Activated CD4-positive, alpha-beta T cell treated with anti-CD3 and anti-CD28 coated beads for 36 hours (primary cell): Measurements from ENCODE around the gene METRN. TPM values are rescaled to one million over a fixed set of nuclear protein-coding genes. Genes with fewer than 3 reads are reported as not detected.

Experiments
- ATAC-seq: fragments of 200-7000 bp; cut with Tn5 transposase; one replicate; pipeline ENCODE4 v1.10.0; 2021; ENCODE audit warnings: mild to moderate bottlenecking, moderate library complexity
- CTCF ChIA-PET: fragments of 350-600 bp; sonication (Branson Sonifier 250); formaldehyde crosslinking; loops from one replicate; lab custom pipeline; 2021; ENCODE audit warnings: antibody characterized with exemption; lab: Charles Lee
- POLR2A ChIA-PET: fragments of 350-600 bp; sonication (Branson Sonifier 250); formaldehyde crosslinking; loops from one replicate; lab custom pipeline; 2021; ENCODE audit warnings: antibody characterized with exemption, inconsistent platforms; lab: Charles Lee
- DNase-seq: peaks from one replicate; pipeline ENCODE4 v3.0.0-alpha.2; 2020
- H3K27ac Mint-ChIP-seq: one replicate; pipeline ENCODE4 v1.8.0; 2021; ENCODE audit warnings: mixed read lengths
- H3K27me3 Mint-ChIP-seq: one replicate; pipeline ENCODE4 v1.8.0; 2021; ENCODE audit warnings: mixed read lengths
- H3K36me3 Mint-ChIP-seq: one replicate; pipeline ENCODE4 v1.8.0; 2021; ENCODE audit warnings: low read depth, mixed read lengths
- H3K4me1 Mint-ChIP-seq: one replicate; pipeline ENCODE4 v1.8.0; 2021; ENCODE audit warnings: mixed read lengths
- H3K4me3 Mint-ChIP-seq: one replicate; pipeline ENCODE4 v1.8.0; 2021; ENCODE audit warnings: mild to moderate bottlenecking, moderate library complexity, mixed read lengths
- H3K9me3 Mint-ChIP-seq: one replicate; pipeline ENCODE4 v1.8.0; 2021; ENCODE audit warnings: low read depth, mixed read lengths
- intact Hi-C, 2 experiments: fragments of 100-400 bp; cut with DNase I in 1 of 2; cut with micrococcal nuclease in 1 of 2; formaldehyde crosslinking; loops; one replicate each; pipeline versions ENCODE4 v1.14.2 to v1.15.1; 2022 to 2024; cut with DNase I, micrococcal nuclease
- total RNA-seq, 2 experiments: library from RNA; stranded (reverse); gene quantifications; one replicate each; pipeline ENCODE4 v1.2.3, GENCODE V29; 2021

METRN gene
- total RNA-seq, 2 experiments from 2014 or later: 11.1 to 13.3 TPM

DNA sequence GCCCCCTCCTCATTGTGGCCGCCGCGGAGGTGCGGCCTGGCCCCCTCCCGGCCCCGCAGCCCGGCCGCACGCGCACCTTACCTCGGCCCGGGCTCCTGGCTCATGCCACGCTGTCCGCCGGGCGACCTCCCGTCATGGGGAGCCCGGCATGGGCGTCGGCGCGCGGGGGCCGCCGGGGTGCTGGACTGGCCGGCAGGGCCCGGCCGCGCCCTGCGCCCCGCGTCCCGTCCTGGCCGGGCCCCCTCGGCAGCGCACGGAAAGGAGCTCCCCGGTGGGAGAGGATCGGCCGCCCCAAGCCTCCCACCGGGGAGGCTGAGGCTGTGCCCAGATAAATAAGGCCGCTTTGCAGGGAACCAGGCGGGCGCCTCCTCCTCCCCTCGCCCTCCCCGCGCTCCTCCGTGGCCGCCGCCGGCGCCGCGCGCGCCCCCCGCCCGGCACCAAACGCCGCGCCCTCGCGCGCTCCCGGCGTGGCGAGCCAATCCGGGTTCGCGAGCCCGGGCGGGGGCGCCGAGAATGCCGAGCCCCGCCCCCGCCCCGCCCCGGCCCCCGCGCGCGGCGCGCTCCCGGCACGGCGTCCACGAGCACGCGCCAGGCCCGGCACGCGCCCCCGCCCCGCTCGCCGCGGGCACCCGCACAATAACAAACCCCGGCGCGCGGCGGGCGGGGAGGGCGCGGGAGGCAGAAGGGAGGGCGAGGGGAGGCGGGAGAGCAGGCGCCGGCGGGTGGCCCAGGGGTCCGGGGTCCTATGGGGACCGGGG, 9.3 kb upstream of the METRN start, which contains the start of gene FBXL16:
Gene FBXL16, minus strand, starts transcription at position 371 of the 758 bp plus-strand sequence. CDS start 8,396 bp downstream, outside the sequence.
- Mint-ChIP-seq H3K27ac (no peak within 1 kb of the TSS), H3K9me3 (no peaks in the 10 kb centered on the region), H3K4me3 (no peak within 1 kb of the TSS), H3K36me3 (no peaks in the 10 kb centered on the region), H3K27me3 (peaks cover 47% of the 10 kb centered on the region), H3K4me1 (no peaks in the 10 kb centered on the region)
- CTCF ChIA-PET: no interaction called here
- ATAC-seq (no peak), DNase-seq (peak; percentile 35)
- POLR2A ChIA-PET: no interaction called here
- intact Hi-C loops: no loop called here

DNA sequence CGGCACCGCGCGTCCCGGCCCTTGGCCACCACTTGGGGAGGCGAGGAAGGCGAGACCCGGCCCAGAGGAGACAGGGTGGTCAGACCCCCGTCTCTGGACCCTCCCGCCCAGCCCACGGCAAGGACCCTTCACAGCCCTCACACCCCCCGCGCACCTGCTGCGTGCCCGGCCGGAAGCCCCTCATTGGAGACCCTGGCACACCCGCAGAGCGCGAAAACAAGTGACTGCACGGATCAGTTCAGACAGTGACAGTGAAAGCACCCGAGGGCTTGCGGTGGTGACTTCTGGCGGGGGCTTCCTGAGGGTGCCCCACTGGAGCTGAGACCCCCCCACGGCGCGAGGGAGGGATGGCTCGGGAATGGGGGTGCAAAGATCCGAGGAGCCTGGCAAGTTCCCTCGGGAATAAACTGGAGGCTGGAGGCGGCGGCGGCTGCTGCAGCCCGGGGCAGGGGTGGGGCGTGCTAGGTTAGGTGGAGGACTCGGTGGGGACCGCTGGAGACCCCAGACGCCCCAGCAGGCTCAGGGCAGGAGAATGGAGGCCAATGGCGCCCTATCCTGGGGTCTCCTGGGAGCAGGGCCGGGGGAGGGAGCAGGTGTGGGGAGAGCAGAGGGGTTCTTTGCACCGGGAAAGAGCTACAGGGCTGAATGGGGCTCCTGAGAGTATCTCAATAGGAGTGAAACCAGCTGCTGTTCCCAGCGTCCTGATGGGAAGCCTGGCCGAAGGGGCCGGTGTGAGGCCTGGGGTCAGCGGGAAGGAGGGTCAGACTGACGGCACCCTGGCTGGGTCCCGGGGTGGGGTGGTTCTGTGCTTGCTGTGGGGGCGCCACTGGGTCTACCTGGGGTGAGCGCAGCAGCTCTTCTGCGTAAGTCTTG, 8.5 kb upstream of the METRN start:
- no peaks in the 10 kb centered on the region for H3K9me3 Mint-ChIP-seq
- intact Hi-C loops: no loop called here
- ChIA-PET CTCF (interaction anchor here (0.7 to 1.3 kb wide), 5 partner anchors 13 to 366 kb away, joined by 3 to 5 read pairs (median 3); partner anchors contain the start of gene CHTF18), POLR2A (no interaction called here)
- H3K27ac Mint-ChIP-seq: no peak overlapping the region
- H3K4me1 Mint-ChIP-seq: no peaks in the 10 kb centered on the region
- DNase-seq: no peak
- H3K27me3 Mint-ChIP-seq: peaks cover 47% of the 10 kb centered on the region
- no peak overlapping the region for H3K4me3 Mint-ChIP-seq
- no peak for ATAC-seq
- H3K36me3 Mint-ChIP-seq: no peaks in the 10 kb centered on the region

GRCh38 chr16:707062-707538, 7.8 kb upstream of the METRN start:
- DNase-seq (no peak), ATAC-seq (no peak)
- intact Hi-C loops: no loop called here
- Mint-ChIP-seq H3K27me3 (peaks cover 43% of the 10 kb centered on the region), H3K9me3 (no peaks in the 10 kb centered on the region), H3K27ac (no peak overlapping the region), H3K4me3 (no peak overlapping the region), H3K4me1 (no peaks in the 10 kb centered on the region), H3K36me3 (no peaks in the 10 kb centered on the region)
- ChIA-PET CTCF (interaction anchor here (0.7 to 1.3 kb wide), 4 partner anchors 13 to 367 kb away, joined by 3 to 5 read pairs (median 3); partner anchors contain the start of gene CHTF18), POLR2A (interaction anchor here (0.7 kb wide), 1 partner anchor 12 kb away, joined by 3 read pairs; no protein-coding TSS in a partner anchor)

DNA sequence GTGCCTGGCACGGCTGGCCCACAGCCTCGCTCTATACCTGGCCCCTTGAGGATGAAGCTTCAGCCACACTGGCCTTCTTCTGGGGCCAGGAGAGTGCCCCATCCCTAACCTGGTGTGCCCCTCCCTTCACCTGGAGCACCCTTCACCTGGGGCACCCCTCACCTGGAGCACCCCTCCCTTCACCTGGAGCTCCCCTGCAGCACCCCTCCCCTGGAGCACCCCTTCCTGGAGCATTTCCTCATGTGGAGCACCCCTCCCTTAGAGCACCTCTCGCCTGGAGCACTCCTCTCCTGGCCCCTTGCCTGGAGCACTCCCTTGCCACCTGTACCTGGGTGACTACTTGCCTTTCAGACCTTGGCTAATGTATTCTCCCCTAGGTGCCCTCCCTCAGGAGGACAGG, 6.9 kb upstream of the METRN start:
- POLR2A ChIA-PET: no interaction called here
- Mint-ChIP-seq H3K4me3 (no peak overlapping the region), H3K4me1 (no peaks in the 10 kb centered on the region), H3K27ac (no peak overlapping the region), H3K9me3 (no peaks in the 10 kb centered on the region), H3K36me3 (no peaks in the 10 kb centered on the region), H3K27me3 (peaks cover 40% of the 10 kb centered on the region)
- no peak for DNase-seq
- CTCF ChIA-PET: interaction anchor here (0.5 to 1.3 kb wide), 3 partner anchors 12 to 452 kb away, joined by 3 to 5 read pairs (median 3); no protein-coding TSS in a partner anchor
- ATAC-seq: no peak
- intact Hi-C loops: no loop called here

- DNase-seq: no peak
- H3K36me3 Mint-ChIP-seq: no peaks in the 10 kb centered on the region
- CTCF ChIA-PET: interaction anchor here (1.4 kb wide), 1 partner anchor 75 kb away, joined by 6 read pairs; no protein-coding TSS in a partner anchor
- intact Hi-C loops: no loop called here
- no peak for ATAC-seq
- H3K27me3 Mint-ChIP-seq: peaks cover 41% of the 10 kb centered on the region
- POLR2A ChIA-PET: no interaction called here
- no peak overlapping the region for H3K27ac Mint-ChIP-seq
- H3K4me1 Mint-ChIP-seq: no peaks in the 10 kb centered on the region
- H3K4me3 Mint-ChIP-seq: no peak overlapping the region
- H3K9me3 Mint-ChIP-seq: no peaks in the 10 kb centered on the region
These were observed 6.0 kb upstream of the METRN start for GRCh38 chr16:708959-709358.

GRCh38 chr16:709566-710499, 5.1 kb upstream of the METRN start:
- POLR2A ChIA-PET: no interaction called here
- DNase-seq (no peak), ATAC-seq (no peak)
- Mint-ChIP-seq H3K36me3 (no peaks in the 10 kb centered on the region), H3K4me3 (no peak overlapping the region), H3K4me1 (no peaks in the 10 kb centered on the region), H3K27ac (no peak overlapping the region), H3K9me3 (no peaks in the 10 kb centered on the region), H3K27me3 (peaks cover 42% of the 10 kb centered on the region)
- intact Hi-C loops: loop anchor here (2.0 kb wide), 2 partner anchors 31 to 345 kb away; partner anchors contain the start of gene CIAO3 (in 1 of the 2)
- CTCF ChIA-PET: interaction anchor here (0.7 to 3.5 kb wide), 6 partner anchors 11 to 79 kb away, joined by 3 to 29 read pairs (median 5); partner anchors contain the start of genes ANTKMT, CHTF18, MSLN and RPUSD1

DNA sequence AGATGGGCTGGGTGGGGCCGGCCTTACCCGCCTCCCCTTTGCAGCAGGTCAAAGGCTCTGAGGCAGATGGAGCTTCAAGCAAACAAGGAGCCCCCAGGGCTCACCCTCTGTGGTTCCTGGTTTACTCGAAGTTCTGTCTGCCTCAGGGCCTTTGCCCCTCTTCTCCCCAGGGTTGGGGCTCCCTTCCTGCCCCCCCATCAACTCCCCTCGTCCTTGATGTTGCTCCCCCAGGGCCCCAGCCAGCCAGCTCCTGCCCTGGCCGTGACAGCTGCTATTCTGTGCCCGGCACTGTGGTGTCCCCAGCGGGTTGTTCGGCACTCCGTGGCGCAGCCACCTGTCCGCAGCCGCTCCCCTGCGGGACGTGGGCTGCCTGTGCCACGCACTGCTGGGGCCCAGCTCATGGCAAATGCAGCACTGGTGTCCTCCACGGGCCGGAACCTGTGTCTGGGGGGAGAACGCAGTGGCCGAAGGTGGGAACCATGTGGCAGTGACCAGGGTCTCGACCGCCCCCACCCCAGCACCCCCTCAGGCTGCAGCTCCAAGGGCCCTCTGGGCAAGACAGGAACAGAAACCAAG, 4.3 kb upstream of the METRN start:
- DNase-seq: no peak
- intact Hi-C loops: loop anchor here (1.0 to 2.0 kb wide), 3 partner anchors 30 to 344 kb away; partner anchors contain the start of gene CIAO3 (in 1 of the 2)
- Mint-ChIP-seq H3K27me3 (peaks cover 42% of the 10 kb centered on the region), H3K9me3 (no peaks in the 10 kb centered on the region), H3K4me1 (no peaks in the 10 kb centered on the region), H3K27ac (no peak overlapping the region), H3K36me3 (no peaks in the 10 kb centered on the region), H3K4me3 (no peak overlapping the region)
- ChIA-PET CTCF (interaction anchor here (0.7 to 3.5 kb wide), 6 partner anchors 11 to 78 kb away, joined by 3 to 29 read pairs (median 5); partner anchors contain the start of genes ANTKMT, CHTF18, MSLN and RPUSD1), POLR2A (no interaction called here)
- no peak for ATAC-seq

GRCh38 chr16:711084-711483, 3.8 kb upstream of the METRN start:
- DNase-seq: no peak
- POLR2A ChIA-PET: no interaction called here
- H3K4me1 Mint-ChIP-seq: no peaks in the 10 kb centered on the region
- ATAC-seq: no peak
- no peak overlapping the region for H3K27ac Mint-ChIP-seq
- no peaks in the 10 kb centered on the region for H3K9me3 Mint-ChIP-seq
- H3K4me3 Mint-ChIP-seq: no peak overlapping the region
- intact Hi-C loops: loop anchor here (1.0 to 2.0 kb wide), 3 partner anchors 30 to 344 kb away; partner anchors contain the start of gene CIAO3 (in 1 of the 2)
- no peaks in the 10 kb centered on the region for H3K36me3 Mint-ChIP-seq
- CTCF ChIA-PET: interaction anchor here (1.3 to 3.5 kb wide), 3 partner anchors 10 to 75 kb away, joined by 4 to 29 read pairs (median 6); partner anchors contain the start of gene ANTKMT
- peaks cover 42% of the 10 kb centered on the region for H3K27me3 Mint-ChIP-seq

GRCh38 chr16:711548-712320, 3.2 kb upstream of the METRN start:
- ATAC-seq: peak; percentile 65
- ChIA-PET CTCF (interaction anchor here (0.6 to 5.4 kb wide), 24 partner anchors 8 to 390 kb away, joined by 3 to 55 read pairs (median 4); partner anchors contain the start of genes ANTKMT, CCDC78, CHTF18 and HAGHL), POLR2A (no interaction called here)
- Mint-ChIP-seq H3K27me3 (peaks cover 38% of the 10 kb centered on the region), H3K4me3 (no peak overlapping the region), H3K27ac (no peak overlapping the region), H3K9me3 (no peaks in the 10 kb centered on the region), H3K36me3 (no peaks in the 10 kb centered on the region), H3K4me1 (no peaks in the 10 kb centered on the region)
- peak; percentile 90 for DNase-seq
- intact Hi-C loops: loop anchor here (1.0 to 2.0 kb wide), 4 partner anchors 29 to 391 kb away; partner anchors contain the start of gene CIAO3 (in 1 of the 2)
